Heart left ventricle (tissue), 16 donors: Measurements from ENCODE around the gene PCDHA3. TPM values are rescaled to one million over a fixed set of nuclear protein-coding genes. Genes with fewer than 3 reads are reported as not detected.
"Not testable (repeated sequence)": the region's sequence is repeated elsewhere in the genome, so short reads cannot be mapped to it uniquely, and the experiment has no call there.

Experiments
- ATAC-seq, 4 donors: fragments of 200-7000 bp; cut with Tn5 transposase; one replicate each; pipeline ENCODE4 v1.9.1; 2020 to 2022; ENCODE audit warnings: moderate library complexity in 4 of 4, mild to moderate bottlenecking in 3 of 4, moderate number of reproducible peaks in 1 of 4
- DNase-seq, 5 donors: peaks; one replicate each; pipeline ENCODE4 v3.0.0-alpha.2; 2020
- H3K27ac ChIP-seq, 12 donors: fragments of 200-600 bp; sonication (generic) in 4 of 12; one replicate each; pipeline versions ENCODE4 v1.5.0 to v1.8.0; 2016 to 2022; ENCODE audit warnings: mild to moderate bottlenecking in 2 of 12
- H3K27me3 ChIP-seq, 9 donors: fragments of 200-600 bp; sonication (generic) in 2 of 9; one replicate each; pipeline versions ENCODE4 v1.5.1 to v1.8.0; 2016 to 2022; ENCODE audit warnings: mild to moderate bottlenecking in 3 of 9
- H3K36me3 ChIP-seq, 9 donors: fragments of 200-600 bp; sonication (generic) in 2 of 9; one replicate each; pipeline versions ENCODE4 v1.5.0 to v1.8.0; 2018 to 2022; ENCODE audit warnings: mild to moderate bottlenecking in 2 of 9
- H3K4me1 ChIP-seq, 12 donors: fragments of 200-600 bp; sonication (generic) in 4 of 12; one replicate each; pipeline versions ENCODE4 v1.5.0 to v1.8.0; 2016 to 2022; ENCODE audit warnings: mild to moderate bottlenecking in 3 of 12
- H3K4me3 ChIP-seq, 12 donors: fragments of 200-600 bp; sonication (generic) in 4 of 12; one replicate each; pipeline versions ENCODE4 v1.5.0 to v1.8.0; 2017 to 2022; ENCODE audit warnings: mild to moderate bottlenecking in 9 of 12, moderate library complexity in 4 of 12
- H3K9me3 ChIP-seq, 12 donors: fragments of 200-600 bp; sonication (generic) in 4 of 12; one replicate each; pipeline versions ENCODE4 v1.5.0 to v1.8.0; 2016 to 2022; ENCODE audit warnings: mild to moderate bottlenecking in 1 of 12
- CTCF ChIP-seq, 12 donors: fragments of 200-600 bp; sonication (generic) in 4 of 12; IDR thresholded peaks; one replicate each; pipeline versions ENCODE4 v1.5.0 to v1.8.0; 2018 to 2022; ENCODE audit warnings: antibody characterized with exemption in 12 of 12, mild to moderate bottlenecking in 5 of 12
- POLR2A ChIP-seq, 2 donors: fragments of 450-650 bp; IDR thresholded peaks; one replicate each; pipeline ENCODE4 v1.6.1; 2017; ENCODE audit warnings: antibody characterized with exemption in 2 of 2, mild to moderate bottlenecking in 2 of 2, moderate library complexity in 2 of 2
- WGBS, 4 donors: extraction: QIAGEN DNeasy Blood & Tissue Kit in 2 of 4; methylation state at CpG; one replicate each; pipeline versions ENCODE4 v1.1.5 to v1.1.7; 2013 to 2018; 5-methylcytosine and 5-hydroxymethylcytosine counted together
- intact Hi-C, 10 donors: fragments of 100-400 bp; cut with DNase I; formaldehyde crosslinking; loops; one replicate each; pipeline versions ENCODE4 v1.11.1 to v1.14.2; 2022
- polyA plus RNA-seq, 2 donors: library from polyadenylated mRNA; stranded (reverse); fragments of 200-250 nt; gene quantifications; one replicate each; pipeline ENCODE4 v1.2.3, GENCODE V29; 2013
- total RNA-seq, 9 donors: library from RNA; depleted of rRNA in 2 of 9; stranded (reverse); fragments of >200 nt in 2 of 9; fragmentation: NEBNext Ultra II Directional in 3 of 9; extraction: Animal tissue kit (Norgen Biotek cat#: 25700) in 3 of 9; gene quantifications; one replicate each; pipeline versions ENCODE4 v1.1.0 to v1.2.4, GENCODE V29; 2016 to 2023
- donor health status: ischemic (EF 13 %, LVEDD 7.1; RV severe dilation, severe dysfunction).
- donor health status: healthy with polysubstance abuse.
- donor health status: DM: no; HTN: yes; CAD: no.
- donor health status: DM: no; HTN: no; CAD: no.
- donor health status: ischemic (EF 25% LVEDD 6.9; RV normal size, moderate dysfunction).
- donor health status: ischemic (EF 25% LVEDD 5.7; RV mildly dilated, moderate dysfunction).
- donor health status: healthy.
- donor health status: DM: yes; HTN: yes; CAD: no.
- donor health status: ischemic (EF 35%, LVEDD 5.7; RV mildly dilated, moderate dysfunction).
- donor health status: nonischemic (EF 11% LVEDD 7.7; RV severe dilation, severe dysfunction).
- donor health status: DM: yes; HTN: yes; CAD: no.
- donor health status: PGD.
- donor health status: ischemic (EF 29% LVEDD 5.4; RV normal size, mild dysfunction).
- donor health status: nonischemic (EF 23%, LVEDD 6.1; RV moderate dilation, normal function).

PCDHA3 gene
- total and polyA plus RNA-seq, 11 donors: 0.01 to 0.39 (median 0.20) TPM; not detected in 2

GRCh38 chr5:140808889-140809291, 8.0 kb downstream of the PCDHA3 start:
- intact Hi-C loops: loop anchor here in 3 of 10 donors (5.0 to 10.0 kb wide), 2 partner anchors 233 to 236 kb away; no protein-coding TSS in a partner anchor
- Histone ChIP-seq H3K36me3 (no peaks in the 10 kb centered on the region), H3K4me1 (no peaks in the 10 kb centered on the region), H3K27me3 (peaks cover 0 to 22% (median 0%) of the 10 kb centered on the region in 9 donors), H3K27ac (no peak overlapping the region), H3K9me3 (peaks cover 0 to 44% (median 9%) of the 10 kb centered on the region in 12 donors), H3K4me3 (no peak overlapping the region)
- peak in 1 of 5 donors; percentile 51 for DNase-seq
- no peak for ATAC-seq
- WGBS, 4 donors: 59 to 76% (median 66%) methylated on average over 21 to 43 of the region's 43 CpGs
- TF ChIP-seq POLR2A (IDR thresholded peaks at IDR 0.05): no peak
- TF ChIP-seq CTCF (IDR thresholded peaks at IDR 0.05): no peak

GRCh38 chr5:140821375-140822280, 20.8 kb downstream of the PCDHA3 start, which contains the start of gene PCDHA5:
PCDHA5 (plus strand) TSS chr5:140821613.
- H3K36me3 ChIP-seq: no peaks in the 10 kb centered on the region
- H3K27me3 ChIP-seq: peaks cover 0 to 59% (median 6%) of the 10 kb centered on the region in 9 donors
- no peak for DNase-seq
- ATAC-seq: no peak
- 23 to 33% (median 29%) methylated on average over 39 of the region's 39 CpGs for WGBS, 4 donors
- H3K9me3 ChIP-seq: peaks cover 0 to 36% (median 13%) of the 10 kb centered on the region in 12 donors
- no peak within 1 kb of the TSS for H3K27ac ChIP-seq
- H3K4me1 ChIP-seq: no peaks in the 10 kb centered on the region
- intact Hi-C loops: no loop called here
- TF ChIP-seq CTCF (IDR thresholded peaks at IDR 0.05) (peak in 11 of 12 donors; percentile 14 to 51 (median 25)), POLR2A (IDR thresholded peaks at IDR 0.05) (no peak)
- peak within 1 kb of the TSS in 3 of 12 donors; percentile 22 to 29 (median 28) for H3K4me3 ChIP-seq

- no peak for TF ChIP-seq CTCF (IDR thresholded peaks at IDR 0.05)
- no peak for TF ChIP-seq POLR2A (IDR thresholded peaks at IDR 0.05)
- WGBS, 4 donors: 22 to 26% (median 24%) methylated on average over 6 of the region's 6 CpGs
- peaks cover 0 to 66% (median 12%) of the 10 kb centered on the region in 9 donors for H3K27me3 ChIP-seq
Observed at GRCh38 chr5:140822281-140822629, 21.4 kb downstream of the PCDHA3 start.

GRCh38 chr5:140822969-140823368, 22.1 kb downstream of the PCDHA3 start:
- H3K4me1 ChIP-seq, intact Hi-C loops, H3K27ac ChIP-seq, H3K36me3 ChIP-seq, ATAC-seq, H3K4me3 ChIP-seq: not testable (repeated sequence)
- DNase-seq: peak in 1 of 5 donors; percentile 21
- H3K9me3 ChIP-seq: peaks cover 0 to 36% (median 11%) of the 10 kb centered on the region in 12 donors
- peaks cover 0 to 72% (median 14%) of the 10 kb centered on the region in 9 donors for H3K27me3 ChIP-seq
- WGBS, 4 donors: 40 to 57% (median 51%) methylated on average over 14 to 48 of the region's 48 CpGs

More at GRCh38 chr5:140822281-140822629, 21.4 kb downstream of the PCDHA3 start:
- H3K9me3 ChIP-seq: peaks cover 0 to 30% (median 9%) of the 10 kb centered on the region in 12 donors
- intact Hi-C loops: no loop called here
- H3K36me3 ChIP-seq: no peaks in the 10 kb centered on the region
- DNase-seq (no peak), ATAC-seq (no peak)
- H3K27ac ChIP-seq: no peak overlapping the region
- no peaks in the 10 kb centered on the region for H3K4me1 ChIP-seq
- H3K4me3 ChIP-seq: no peak overlapping the region
